GM19452 (cell line): ENCODE measurements around the gene KRT6B.

Experiments used
- ATAC-seq: cut with Tn5 transposase; IDR thresholded peaks from one replicate; pipeline ENCODE4 v1.9.1; 2021; ENCODE audit not compliant: unreplicated experiment

The KRT6B gene

GRCh38 chr12:52437508-52437907 lies 14.4 kb downstream of the KRT6B start:
- no peak for ATAC-seq

- ATAC-seq, result no peak
Observed at GRCh38 chr12:52436828-52437474, 15.0 kb downstream of the KRT6B start.

- no peak for ATAC-seq
Observed at GRCh38 chr12:52436000-52436827, 15.7 kb downstream of the KRT6B start.

- ATAC-seq, result no peak
Observed at GRCh38 chr12:52435659-52435999, 16.3 kb downstream of the KRT6B start.

GRCh38 chr12:52434760-52435530 lies 17.0 kb downstream of the KRT6B start:
- ATAC-seq, result no peak

- ATAC-seq, result no peak
Observed at GRCh38 chr12:52434081-52434733, 17.7 kb downstream of the KRT6B start, which contains the start of gene KRT75. Gene KRT75 (minus strand): TSS chr12:52434371. CDS start chr12:52434304, 67 bp downstream.

GRCh38 chr12:52433501-52434080 lies 18.4 kb downstream of the KRT6B start:
- no peak for ATAC-seq

- ATAC-seq, result no peak
Observed at GRCh38 chr12:52432559-52433207, 19.3 kb downstream of the KRT6B start.

- no peak for ATAC-seq
Observed at GRCh38 chr12:52428121-52428520, 23.8 kb downstream of the KRT6B start.

GRCh38 chr12:52427083-52427482 lies 24.9 kb downstream of the KRT6B start:
- ATAC-seq, result no peak

- no peak for ATAC-seq
Observed at GRCh38 chr12:52426034-52426433, 25.9 kb downstream of the KRT6B start.

- no peak for ATAC-seq
Observed at GRCh38 chr12:52425466-52425865, 26.5 kb downstream of the KRT6B start.

- no peak for ATAC-seq
Observed at GRCh38 chr12:52423661-52424500, 28.1 kb downstream of the KRT6B start.

GRCh38 chr12:52423035-52423434 lies 28.9 kb downstream of the KRT6B start:
- no peak for ATAC-seq

- ATAC-seq, result no peak
Observed at GRCh38 chr12:52419656-52420055, 32.3 kb downstream of the KRT6B start.

- no peak for ATAC-seq
Observed at GRCh38 chr12:52418576-52419110, 33.3 kb downstream of the KRT6B start.

- no peak for ATAC-seq
Observed at GRCh38 chr12:52417740-52418139, 34.2 kb downstream of the KRT6B start.

- no peak for ATAC-seq
Observed at GRCh38 chr12:52416795-52417194, 35.2 kb downstream of the KRT6B start.
